Measurements from ENCODE around the gene PPP1CC.
A peak's percentile ranks its signal among the peaks of the same experiment; 100 is the strongest.
"Not testable (repeated sequence)": the region's sequence is repeated elsewhere in the genome, so short reads cannot be mapped to it uniquely, and the experiment has no call there.

The PPP1CC gene

GRCh38 chr12:110750784-110751461 is 8.2 kb upstream of the PPP1CC start:
- no peak for DNase-seq

- DNase-seq = no peak
These were observed 3.9 kb upstream of the PPP1CC start for GRCh38 chr12:110746550-110746949.

- no peak for DNase-seq
These were observed 3.0 kb upstream of the PPP1CC start for GRCh38 chr12:110745542-110746284.

GRCh38 chr12:110744601-110745264 is 2.0 kb upstream of the PPP1CC start:
- no peak for DNase-seq

- DNase-seq = no peak
These were observed 1.5 kb upstream of the PPP1CC start for GRCh38 chr12:110744151-110744571.

- DNase-seq = no peak
These were observed 941 bp upstream of the PPP1CC start for GRCh38 chr12:110743571-110744093.

GRCh38 chr12:110742096-110742717 is 484 bp downstream of the PPP1CC start:
- DNase-seq = no peak

GRCh38 chr12:110741341-110742095 is 1.2 kb downstream of the PPP1CC start:
- DNase-seq = peak in 1 of 2 donors; percentile 11

GRCh38 chr12:110739894-110740293 is 2.8 kb downstream of the PPP1CC start:
- no peak for DNase-seq

- DNase-seq = no peak
These were observed 3.2 kb downstream of the PPP1CC start for GRCh38 chr12:110739488-110739887.

GRCh38 chr12:110737532-110737931 is 5.2 kb downstream of the PPP1CC start:
- DNase-seq = no peak

GRCh38 chr12:110737016-110737415 is 5.7 kb downstream of the PPP1CC start:
- not testable (repeated sequence) for DNase-seq

GRCh38 chr12:110733900-110734299 is 8.8 kb downstream of the PPP1CC start:
- DNase-seq = no peak

GRCh38 chr12:110733089-110733715 is 9.5 kb downstream of the PPP1CC start:
- DNase-seq = no peak

GRCh38 chr12:110732572-110732971 is 10.1 kb downstream of the PPP1CC start:
- no peak for DNase-seq

- DNase-seq = no peak
These were observed 11.2 kb downstream of the PPP1CC start for GRCh38 chr12:110731479-110731878.

- DNase-seq = no peak
These were observed 14.1 kb downstream of the PPP1CC start for GRCh38 chr12:110728628-110729027.

GRCh38 chr12:110726708-110727369 is 15.9 kb downstream of the PPP1CC start:
- DNase-seq = no peak

GRCh38 chr12:110726028-110726427 is 16.7 kb downstream of the PPP1CC start:
- no peak for DNase-seq

GRCh38 chr12:110725267-110725666 is 17.4 kb downstream of the PPP1CC start:
- no peak for DNase-seq

- DNase-seq = not testable (repeated sequence)
These were observed 19.8 kb downstream of the PPP1CC start for GRCh38 chr12:110722892-110723291.

Measured in stimulated activated CD4-positive, alpha-beta T cell treated with anti-CD3 and anti-CD28 coated beads, Interleukin-2, amount 100 ng/mL, for 48 hours (primary cell).